A673 (cell line): ENCODE results near the gene AP1AR.
"Not testable (repeated sequence)": the region's sequence is repeated elsewhere in the genome, so short reads cannot be mapped to it uniquely, and the experiment has no call there.

Experiments used
- CTCF ChIP-seq: fragments of 300-800, 200-600 bp; sonication (generic); conservative IDR thresholded peaks from 2 replicates; pipeline ENCODE4 v1.5.1; 2017; ENCODE audit warnings: low read depth, mild to moderate bottlenecking, antibody characterized with exemption, low read length, moderate library complexity, mixed read lengths
- EZH2 ChIP-seq: fragments of 200-600 bp; sonication (generic); IDR thresholded peaks from 2 replicates; pipeline ENCODE4 v1.6.1; 2017; ENCODE audit warnings: borderline replicate concordance, low read depth, mild to moderate bottlenecking, mixed read lengths, antibody characterized with exemption, low read length; ENCODE audit not compliant: poor library complexity, severe bottlenecking

GRCh38 chr4:112309263-112309791, 77.7 kb downstream of the AP1AR start:
- not testable (repeated sequence) for TF ChIP-seq CTCF, EZH2
